HG03095 (cell line): Measurements from ENCODE around the gene SLC6A3.

Experiments
- ATAC-seq: cut with Tn5 transposase; IDR thresholded peaks from one replicate; pipeline ENCODE4 v1.9.1; 2021; ENCODE audit warnings: moderate library complexity; ENCODE audit not compliant: unreplicated experiment

The SLC6A3 gene

GRCh38 chr5:1390861-1391600 lies 54.2 kb downstream of the SLC6A3 start:
- no peak for ATAC-seq

- ATAC-seq, result no peak
Measured at GRCh38 chr5:1390333-1390732, 54.9 kb downstream of the SLC6A3 start.

GRCh38 chr5:1388383-1388967 lies 56.8 kb downstream of the SLC6A3 start:
- no peak for ATAC-seq

GRCh38 chr5:1387876-1388275 lies 57.4 kb downstream of the SLC6A3 start:
- ATAC-seq, result no peak

- no peak for ATAC-seq
Measured at GRCh38 chr5:1387059-1387755, 58.0 kb downstream of the SLC6A3 start.

GRCh38 chr5:1386274-1386717 lies 58.9 kb downstream of the SLC6A3 start:
- peak; percentile 29 for ATAC-seq

- ATAC-seq, result peak; percentile 91
Measured at GRCh38 chr5:1385395-1386273, 59.6 kb downstream of the SLC6A3 start.

GRCh38 chr5:1384521-1384920 lies 60.7 kb downstream of the SLC6A3 start:
- ATAC-seq, result no peak

GRCh38 chr5:1383886-1384401 lies 61.3 kb downstream of the SLC6A3 start:
- ATAC-seq, result no peak

GRCh38 chr5:1383344-1383743 lies 61.9 kb downstream of the SLC6A3 start:
- no peak for ATAC-seq

GRCh38 chr5:1382248-1382700 lies 63.0 kb downstream of the SLC6A3 start:
- no peak for ATAC-seq

- no peak for ATAC-seq
Measured at GRCh38 chr5:1381370-1382247, 63.6 kb downstream of the SLC6A3 start.

GRCh38 chr5:1380910-1381309 lies 64.3 kb downstream of the SLC6A3 start:
- ATAC-seq, result no peak

- ATAC-seq, result peak; percentile 76
Measured at GRCh38 chr5:1380011-1380817, 65.0 kb downstream of the SLC6A3 start.

GRCh38 chr5:1378866-1379659 lies 66.2 kb downstream of the SLC6A3 start:
- ATAC-seq, result no peak

- ATAC-seq, result no peak
Measured at GRCh38 chr5:1378096-1378495, 67.1 kb downstream of the SLC6A3 start.

GRCh38 chr5:1376981-1377380 lies 68.3 kb downstream of the SLC6A3 start:
- no peak for ATAC-seq
